HepG2 (cell line): ENCODE data around the gene RTEL1. TPM values are rescaled to one million over a fixed set of nuclear protein-coding genes. Genes with fewer than 3 reads are reported as not detected.

Experiments
- AGO2 ChIP-seq: fragments of 200-400 bp; formaldehyde crosslinking; optimal IDR thresholded peaks from 2 replicates; pipeline ENCODE3; 2017; ENCODE audit warnings: mild to moderate bottlenecking, low read depth, low read length, moderate library complexity
- AHR ChIP-seq: IDR thresholded peaks from 2 replicates; pipeline ENCODE4 v1.6.1; 2018; ENCODE audit warnings: missing genetic modification reagents, missing compliant biosample characterization
- ASH2L ChIP-seq: fragments of 300-600, 200-600 bp; sonication (generic); IDR thresholded peaks from 2 replicates; pipeline ENCODE4 v1.7.0; 2017; ENCODE audit warnings: low read depth, mild to moderate bottlenecking, moderate library complexity, mixed read lengths, low read length; ENCODE audit not compliant: insufficient read length
- FOSL1 ChIP-seq: sonication (generic); formaldehyde crosslinking; IDR thresholded peaks from 2 replicates; pipeline ENCODE4 v1.9.0; 2021; ENCODE audit warnings: missing genetic modification reagents, borderline replicate concordance
- GPN1 ChIP-seq: sonication (generic); formaldehyde crosslinking; IDR thresholded peaks from 2 replicates; pipeline ENCODE4 v1.5.1; 2020; ENCODE audit warnings: missing genetic modification reagents, borderline replicate concordance
- HCFC1 ChIP-seq: fragments of 150-350 bp; IDR thresholded peaks from 2 replicates; pipeline ENCODE4 v1.6.1; 2014; ENCODE audit warnings: low read depth, low read length
- HMG20A ChIP-seq: IDR thresholded peaks from 2 replicates; pipeline ENCODE4 v1.6.1; 2016; ENCODE audit warnings: borderline replicate concordance
- KDM6A ChIP-seq: IDR thresholded peaks from 2 replicates; pipeline ENCODE4 v1.6.1; 2016; ENCODE audit warnings: low read depth
- KLF9 ChIP-seq: IDR thresholded peaks from 2 replicates; pipeline ENCODE4 v1.6.1; 2016; ENCODE audit warnings: low read depth
- MYC ChIP-seq: sonication (generic); formaldehyde crosslinking; IDR thresholded peaks from 2 replicates; pipeline ENCODE4 v1.9.0; 2021; ENCODE audit warnings: missing genetic modification reagents, borderline replicate concordance
- NONO ChIP-seq, 2 experiments: fragments of 450-650 bp in 1 of 2; sonication (generic) in 1 of 2; formaldehyde crosslinking in 1 of 2; IDR thresholded peaks in 1 of 2; conservative IDR thresholded peaks in 1 of 2; 2 replicates each; pipeline versions ENCODE4 v1.6.1 to v1.8.0; 2017 to 2022; ENCODE audit warnings: mild to moderate bottlenecking in 1 of 2, missing genetic modification reagents in 1 of 2, moderate library complexity in 1 of 2
- PHF21A ChIP-seq: sonication (generic); formaldehyde crosslinking; IDR thresholded peaks from 2 replicates; pipeline ENCODE4 v1.5.0; 2020; ENCODE audit warnings: mild to moderate bottlenecking, missing genetic modification reagents
- RXRB ChIP-seq: IDR thresholded peaks from 2 replicates; pipeline ENCODE4 v1.6.1; 2016; ENCODE audit warnings: borderline replicate concordance, missing genetic modification reagents, missing compliant biosample characterization
- SP2 ChIP-seq: sonication (generic); formaldehyde crosslinking; IDR thresholded peaks from 2 replicates; pipeline ENCODE4 v1.5.1; 2020; ENCODE audit warnings: mild to moderate bottlenecking, missing genetic modification reagents
- ZBTB20 ChIP-seq: sonication (generic); formaldehyde crosslinking; IDR thresholded peaks from 2 replicates; pipeline ENCODE4 v1.8.1; 2023; ENCODE audit warnings: missing genetic modification reagents, low read depth, mild to moderate bottlenecking, borderline replicate concordance
- ZFP90 ChIP-seq: sonication (generic); formaldehyde crosslinking; IDR thresholded peaks from 2 replicates; pipeline ENCODE4 v1.8.0; 2022; ENCODE audit warnings: missing genetic modification reagents, mild to moderate bottlenecking, inconsistent platforms, borderline replicate concordance
- ZNF234 ChIP-seq: sonication (generic); formaldehyde crosslinking; conservative IDR thresholded peaks from 2 replicates; pipeline ENCODE4 v1.5.1; 2020; ENCODE audit warnings: mild to moderate bottlenecking, missing genetic modification reagents
- ZNF30 ChIP-seq: sonication (generic); formaldehyde crosslinking; IDR thresholded peaks from 2 replicates; pipeline ENCODE4 v1.5.0; 2020; ENCODE audit warnings: mild to moderate bottlenecking, missing genetic modification reagents
- ZNF550 ChIP-seq: sonication (generic); formaldehyde crosslinking; IDR thresholded peaks from 2 replicates; pipeline ENCODE4 v1.4.0; 2020; ENCODE audit warnings: mild to moderate bottlenecking, missing genetic modification reagents, borderline replicate concordance
- ZNF552 ChIP-seq: sonication (generic); formaldehyde crosslinking; IDR thresholded peaks from 2 replicates; pipeline ENCODE4 v1.9.0; 2022; ENCODE audit warnings: missing genetic modification reagents, mild to moderate bottlenecking, borderline replicate concordance
- ZNF577 ChIP-seq: sonication (generic); formaldehyde crosslinking; IDR thresholded peaks from 2 replicates; pipeline ENCODE4 v1.4.0; 2020; ENCODE audit warnings: mild to moderate bottlenecking, low read depth, missing genetic modification reagents, borderline replicate concordance
- ZNF724P ChIP-seq: sonication (generic); formaldehyde crosslinking; IDR thresholded peaks from 2 replicates; pipeline ENCODE4 v1.8.0; 2022; ENCODE audit warnings: missing genetic modification reagents, borderline replicate concordance
- ZNF788 ChIP-seq: sonication (generic); formaldehyde crosslinking; IDR thresholded peaks from 2 replicates; pipeline ENCODE4 v1.5.0; 2020; ENCODE audit warnings: mild to moderate bottlenecking, missing genetic modification reagents, borderline replicate concordance
- polyA plus RNA-seq, 8 experiments: library from polyadenylated mRNA; depleted of rRNA in 3 of 8; stranded (reverse) in 7 of 8; unstranded in 1 of 8; fragments of >200 nt; fragmentation: Illumina TruSeq in 4 of 8; extraction: Trizol in 4 of 8; gene quantifications; 2 replicates each; pipeline versions ENCODE4 v1.2.1 to v1.2.3, GENCODE V29; 2011 to 2016; ENCODE audit warnings: low read depth in 4 of 8, missing spikeins in 1 of 8, mixed read lengths in 1 of 8; ENCODE audit not compliant: insufficient read depth in 1 of 8
- total RNA-seq, 5 experiments: library from RNA; depleted of rRNA; stranded (reverse); fragments of >200 nt; fragmentation: Illumina TruSeq; extraction: Trizol; gene quantifications; 2 replicates each; pipeline ENCODE4 v1.2.3, GENCODE V29; 2016; ENCODE audit warnings: low read depth in 1 of 5
- TF ChIP-seq, protein P1 (sequence below): conservative IDR thresholded peaks from 2 replicates; pipeline ENCODE4 v1.6.1; 2018; ENCODE audit warnings: missing genetic modification reagents
- TF ChIP-seq, protein P2 (sequence below): sonication (generic); formaldehyde crosslinking; IDR thresholded peaks from 2 replicates; pipeline ENCODE4 v1.5.1; 2020; ENCODE audit warnings: missing genetic modification reagents, mild to moderate bottlenecking, borderline replicate concordance
- TF ChIP-seq, protein P3 (sequence below): sonication (generic); formaldehyde crosslinking; conservative IDR thresholded peaks from 2 replicates; pipeline ENCODE4 v1.8.0; 2022; ENCODE audit warnings: low read depth, missing genetic modification reagents

The RTEL1 gene
- total and polyA plus RNA-seq, 2 of the 13 experiments (the other 11 are each of a cell fraction or from before 2014, with no cell fraction given) = 21.8 to 36.4 TPM

DNA sequence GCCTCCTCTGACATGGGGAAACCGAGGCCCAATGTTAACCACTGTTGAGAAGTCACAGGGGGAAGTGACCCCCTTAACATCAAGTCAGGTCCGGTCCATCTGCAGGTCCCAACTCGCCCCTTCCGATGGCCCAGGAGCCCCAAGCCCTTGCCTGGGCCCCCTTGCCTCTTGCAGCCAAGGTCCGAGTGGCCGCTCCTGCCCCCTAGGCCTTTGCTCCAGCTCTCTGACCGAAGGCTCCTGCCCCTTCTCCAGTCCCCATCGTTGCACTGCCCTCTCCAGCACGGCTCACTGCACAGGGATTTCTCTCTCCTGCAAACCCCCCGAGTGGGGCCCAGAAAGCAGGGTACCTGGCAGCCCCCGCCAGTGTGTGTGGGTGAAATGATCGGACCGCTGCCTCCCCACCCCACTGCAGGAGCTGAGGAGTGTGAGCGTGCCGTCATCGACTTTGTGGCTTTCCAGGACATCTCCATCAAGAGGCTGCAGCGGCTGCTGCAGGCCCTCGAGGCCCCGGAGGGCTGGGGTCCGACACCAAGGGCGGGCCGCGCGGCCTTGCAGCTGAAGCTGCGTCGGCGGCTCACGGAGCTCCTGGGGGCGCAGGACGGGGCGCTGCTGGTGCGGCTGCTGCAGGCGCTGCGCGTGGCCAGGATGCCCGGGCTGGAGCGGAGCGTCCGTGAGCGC is 39.9 kb downstream of the RTEL1 start (continued):
- TF ChIP-seq, protein P1, sequence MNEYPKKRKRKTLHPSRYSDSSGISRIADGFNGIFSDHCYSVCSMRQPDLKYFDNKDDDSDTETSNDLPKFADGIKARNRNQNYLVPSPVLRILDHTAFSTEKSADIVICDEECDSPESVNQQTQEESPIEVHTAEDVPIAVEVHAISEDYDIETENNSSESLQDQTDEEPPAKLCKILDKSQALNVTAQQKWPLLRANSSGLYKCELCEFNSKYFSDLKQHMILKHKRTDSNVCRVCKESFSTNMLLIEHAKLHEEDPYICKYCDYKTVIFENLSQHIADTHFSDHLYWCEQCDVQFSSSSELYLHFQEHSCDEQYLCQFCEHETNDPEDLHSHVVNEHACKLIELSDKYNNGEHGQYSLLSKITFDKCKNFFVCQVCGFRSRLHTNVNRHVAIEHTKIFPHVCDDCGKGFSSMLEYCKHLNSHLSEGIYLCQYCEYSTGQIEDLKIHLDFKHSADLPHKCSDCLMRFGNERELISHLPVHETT (CRISPR knock-in tag) = no peak
- TF ChIP-seq AHR (CRISPR knock-in tag) (no peak), GPN1 (no peak), KLF9 (CRISPR knock-in tag) (no peak), HMG20A (CRISPR knock-in tag) (no peak), FOSL1 (0 out of 2 replicates have a peak, but pooled peaks have one; percentile 2), PHF21A (CRISPR knock-in tag) (no peak), KDM6A (no peak), ZNF552 (CRISPR knock-in tag) (no peak), ZNF577 (CRISPR knock-in tag) (no peak), MYC (CRISPR knock-in tag) (0 out of 2 replicates have a peak, but pooled peaks have one; percentile 20), ZNF788 (CRISPR knock-in tag) (no peak), ASH2L (no peak), ZNF550 (CRISPR knock-in tag) (no peak), SP2 (CRISPR knock-in tag) (no peak), ZNF234 (CRISPR knock-in tag) (0 out of 2 replicates have a peak, but pooled peaks have one; percentile 46), ZNF30 (CRISPR knock-in tag) (0 out of 2 replicates have a peak, but pooled peaks have one; percentile 41), NONO (IDR thresholded peaks at IDR 0.05) (no peak), NONO (CRISPR knock-in tag; conservative IDR thresholded peaks at IDR 0.05) (peak; percentile 41; the same call in 1 of the 2 replicates), HCFC1 (no peak), ZFP90 (CRISPR knock-in tag) (no peak), AGO2 (peak; percentile 99), ZBTB20 (CRISPR knock-in tag) (no peak), ZNF724P (0 out of 2 replicates have a peak, but pooled peaks have one; percentile 5), RXRB (no peak)
- TF ChIP-seq, protein P2, sequence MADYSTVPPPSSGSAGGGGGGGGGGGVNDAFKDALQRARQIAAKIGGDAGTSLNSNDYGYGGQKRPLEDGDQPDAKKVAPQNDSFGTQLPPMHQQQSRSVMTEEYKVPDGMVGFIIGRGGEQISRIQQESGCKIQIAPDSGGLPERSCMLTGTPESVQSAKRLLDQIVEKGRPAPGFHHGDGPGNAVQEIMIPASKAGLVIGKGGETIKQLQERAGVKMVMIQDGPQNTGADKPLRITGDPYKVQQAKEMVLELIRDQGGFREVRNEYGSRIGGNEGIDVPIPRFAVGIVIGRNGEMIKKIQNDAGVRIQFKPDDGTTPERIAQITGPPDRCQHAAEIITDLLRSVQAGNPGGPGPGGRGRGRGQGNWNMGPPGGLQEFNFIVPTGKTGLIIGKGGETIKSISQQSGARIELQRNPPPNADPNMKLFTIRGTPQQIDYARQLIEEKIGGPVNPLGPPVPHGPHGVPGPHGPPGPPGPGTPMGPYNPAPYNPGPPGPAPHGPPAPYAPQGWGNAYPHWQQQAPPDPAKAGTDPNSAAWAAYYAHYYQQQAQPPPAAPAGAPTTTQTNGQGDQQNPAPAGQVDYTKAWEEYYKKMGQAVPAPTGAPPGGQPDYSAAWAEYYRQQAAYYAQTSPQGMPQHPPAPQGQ (CRISPR knock-in tag) = no peak
- TF ChIP-seq, protein P3, sequence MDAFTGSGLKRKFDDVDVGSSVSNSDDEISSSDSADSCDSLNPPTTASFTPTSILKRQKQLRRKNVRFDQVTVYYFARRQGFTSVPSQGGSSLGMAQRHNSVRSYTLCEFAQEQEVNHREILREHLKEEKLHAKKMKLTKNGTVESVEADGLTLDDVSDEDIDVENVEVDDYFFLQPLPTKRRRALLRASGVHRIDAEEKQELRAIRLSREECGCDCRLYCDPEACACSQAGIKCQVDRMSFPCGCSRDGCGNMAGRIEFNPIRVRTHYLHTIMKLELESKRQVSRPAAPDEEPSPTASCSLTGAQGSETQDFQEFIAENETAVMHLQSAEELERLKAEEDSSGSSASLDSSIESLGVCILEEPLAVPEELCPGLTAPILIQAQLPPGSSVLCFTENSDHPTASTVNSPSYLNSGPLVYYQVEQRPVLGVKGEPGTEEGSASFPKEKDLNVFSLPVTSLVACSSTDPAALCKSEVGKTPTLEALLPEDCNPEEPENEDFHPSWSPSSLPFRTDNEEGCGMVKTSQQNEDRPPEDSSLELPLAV (CRISPR knock-in tag) = no peak
